Colonic mucosa (tissue), 4 donors: ENCODE measurements around the gene PRSS1. TPM values are rescaled to one million over a fixed set of nuclear protein-coding genes. Genes with fewer than 3 reads are reported as not detected.
"Not testable (repeated sequence)": the region's sequence is repeated elsewhere in the genome, so short reads cannot be mapped to it uniquely, and the experiment has no call there.

Source experiments
- DNase-seq: peaks from one replicate; pipeline ENCODE4 v3.0.0-alpha.2; 2020
- H3K27ac ChIP-seq: fragments of 200-600 bp; one replicate; pipeline ENCODE4 v1.8.0; 2021
- H3K27me3 ChIP-seq: fragments of 200-600 bp; one replicate; pipeline ENCODE4 v1.8.0; 2021
- H3K36me3 ChIP-seq: fragments of 200-600 bp; one replicate; pipeline ENCODE4 v1.8.0; 2021
- H3K4me1 ChIP-seq: fragments of 200-600 bp; one replicate; pipeline ENCODE4 v1.8.0; 2021; ENCODE audit warnings: mild to moderate bottlenecking
- H3K4me3 ChIP-seq: fragments of 200-600 bp; one replicate; pipeline ENCODE4 v1.8.0; 2021
- H3K9ac ChIP-seq, 2 donors: one replicate each; pipeline ENCODE4 v1.7.0; 2013; ENCODE audit warnings: control low read depth in 2 of 2, low read depth in 2 of 2, low read length in 2 of 2
- H3K9me3 ChIP-seq: fragments of 200-600 bp; one replicate; pipeline ENCODE4 v1.8.0; 2021
- CTCF ChIP-seq: fragments of 200-600 bp; IDR thresholded peaks from one replicate; pipeline ENCODE4 v1.8.0; 2022; ENCODE audit warnings: antibody characterized with exemption, mild to moderate bottlenecking
- intact Hi-C: fragments of 100-400 bp; cut with DNase I; formaldehyde crosslinking; loops from one replicate; pipeline ENCODE4 v1.14.1; 2022
- total RNA-seq, 2 donors: library from RNA; stranded (reverse); fragmentation: NEBNext Ultra II Directional in 1 of 2; extraction: Animal tissue kit (Norgen Biotek cat#: 25700) in 1 of 2; gene quantifications; one replicate each; pipeline ENCODE4 v1.2.1, GENCODE V29; 2021
- donor health status: healthy.
- donor health status: DM: no; HTN: no; CAD: no.
- donor health status: DM: no; HTN: no; CAD: no.

Gene PRSS1
- total RNA-seq, 2 donors from 2014 or later: 41.2 TPM; not detected in 1

DNA sequence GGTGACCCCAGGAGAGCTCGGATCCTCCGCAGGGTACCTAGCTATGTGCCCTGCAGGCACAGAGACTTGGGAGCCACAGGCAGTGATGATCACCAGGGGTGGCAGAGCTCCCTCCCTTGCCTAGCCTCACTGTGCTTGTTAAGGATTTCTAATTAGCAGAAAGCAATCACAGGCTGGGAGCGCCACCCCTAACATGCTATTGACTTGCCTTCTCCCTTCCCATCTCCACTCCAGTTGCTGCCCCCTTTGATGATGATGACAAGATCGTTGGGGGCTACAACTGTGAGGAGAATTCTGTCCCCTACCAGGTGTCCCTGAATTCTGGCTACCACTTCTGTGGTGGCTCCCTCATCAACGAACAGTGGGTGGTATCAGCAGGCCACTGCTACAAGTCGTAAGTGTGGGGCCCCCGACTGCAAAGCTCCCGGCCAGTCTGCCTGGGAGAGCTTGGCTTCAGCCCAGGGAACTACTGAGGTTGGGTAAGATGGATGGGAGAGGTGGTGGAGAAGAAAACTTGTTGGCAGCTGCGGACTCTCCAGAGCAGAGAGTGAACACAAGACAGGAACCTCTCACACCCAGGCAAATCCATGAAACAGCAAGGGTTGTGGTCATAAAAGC, 1.2 kb downstream of the PRSS1 start:
- Histone ChIP-seq H3K9ac (no peak overlapping the region), H3K27ac (no peak overlapping the region), H3K36me3 (no peaks in the 10 kb centered on the region), H3K27me3 (no peaks in the 10 kb centered on the region), H3K4me1 (no peaks in the 10 kb centered on the region), H3K9me3 (no peaks in the 10 kb centered on the region), H3K4me3 (no peak overlapping the region)
- no peak for TF ChIP-seq CTCF
- intact Hi-C loops: no loop called here
- no peak for DNase-seq

GRCh38 chr7:142751526-142752175, 2.4 kb downstream of the PRSS1 start:
- H3K36me3 ChIP-seq, intact Hi-C loops, DNase-seq, H3K9me3 ChIP-seq, H3K27ac ChIP-seq, H3K4me1 ChIP-seq, H3K4me3 ChIP-seq, H3K27me3 ChIP-seq, H3K9ac ChIP-seq: not testable (repeated sequence)

DNA sequence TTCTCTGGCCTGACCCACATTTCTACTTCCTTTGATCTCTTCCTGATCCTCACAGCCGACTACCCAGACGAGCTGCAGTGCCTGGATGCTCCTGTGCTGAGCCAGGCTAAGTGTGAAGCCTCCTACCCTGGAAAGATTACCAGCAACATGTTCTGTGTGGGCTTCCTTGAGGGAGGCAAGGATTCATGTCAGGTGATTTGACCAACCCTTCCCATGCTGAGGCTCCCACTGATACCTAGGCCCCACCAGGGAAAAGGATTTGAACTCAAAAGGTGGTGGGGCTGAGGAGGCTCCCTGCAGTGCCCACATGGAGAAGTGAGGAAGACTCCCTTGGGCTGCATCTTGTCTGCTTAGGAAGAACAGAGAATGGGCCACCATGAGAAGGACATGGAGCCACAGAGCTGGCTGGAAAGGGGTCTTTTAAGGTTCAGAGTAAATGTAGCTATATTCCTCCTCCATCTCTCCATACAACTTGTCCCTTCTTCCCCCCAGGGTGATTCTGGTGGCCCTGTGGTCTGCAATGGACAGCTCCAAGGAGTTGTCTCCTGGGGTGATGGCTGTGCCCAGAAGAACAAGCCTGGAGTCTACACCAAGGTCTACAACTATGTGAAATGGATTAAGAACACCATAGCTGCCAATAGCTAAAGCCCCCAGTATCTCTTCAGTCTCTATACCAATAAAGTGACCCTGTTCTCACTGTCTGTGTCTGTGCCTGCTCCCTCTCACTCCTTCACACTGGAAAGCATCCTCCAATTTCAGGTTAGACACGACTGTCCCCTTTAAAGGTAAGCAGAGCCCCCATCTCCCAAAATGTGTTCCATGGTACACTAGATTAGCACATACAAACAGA, 3.3 kb downstream of the PRSS1 start:
- H3K4me3 ChIP-seq: no peak overlapping the region
- H3K9ac ChIP-seq: no peak overlapping the region
- no peak for DNase-seq
- H3K27me3 ChIP-seq: no peaks in the 10 kb centered on the region
- no peaks in the 10 kb centered on the region for H3K9me3 ChIP-seq
- H3K27ac ChIP-seq: no peak overlapping the region
- intact Hi-C loops: no loop called here
- H3K4me1 ChIP-seq: no peaks in the 10 kb centered on the region
- no peaks in the 10 kb centered on the region for H3K36me3 ChIP-seq
- TF ChIP-seq CTCF: no peak

DNA sequence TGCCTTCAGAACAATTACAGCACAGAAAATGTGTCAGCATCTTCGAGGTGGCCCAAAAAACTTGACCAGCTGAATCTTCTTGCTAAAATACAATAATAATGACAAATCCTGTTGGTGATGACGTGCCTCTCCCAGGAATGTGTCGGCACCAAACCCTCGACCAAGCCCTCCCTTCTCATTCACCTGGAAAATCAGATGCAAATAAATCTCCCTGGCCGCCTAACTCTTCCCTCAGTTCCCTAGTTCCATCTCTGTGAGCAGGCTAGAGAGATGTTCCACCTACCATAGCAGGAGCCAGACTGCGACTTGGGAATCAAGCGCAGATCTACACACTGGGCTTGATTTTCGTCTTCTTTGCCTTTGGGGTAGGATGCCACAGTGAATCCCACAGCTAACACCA, 4.1 kb downstream of the PRSS1 start:
- Histone ChIP-seq H3K36me3 (no peaks in the 10 kb centered on the region), H3K27ac (no peak overlapping the region), H3K4me1 (no peaks in the 10 kb centered on the region), H3K9ac (no peak overlapping the region), H3K9me3 (no peaks in the 10 kb centered on the region), H3K4me3 (no peak overlapping the region), H3K27me3 (no peaks in the 10 kb centered on the region)
- TF ChIP-seq CTCF: no peak
- no peak for DNase-seq
- intact Hi-C loops: no loop called here

DNA sequence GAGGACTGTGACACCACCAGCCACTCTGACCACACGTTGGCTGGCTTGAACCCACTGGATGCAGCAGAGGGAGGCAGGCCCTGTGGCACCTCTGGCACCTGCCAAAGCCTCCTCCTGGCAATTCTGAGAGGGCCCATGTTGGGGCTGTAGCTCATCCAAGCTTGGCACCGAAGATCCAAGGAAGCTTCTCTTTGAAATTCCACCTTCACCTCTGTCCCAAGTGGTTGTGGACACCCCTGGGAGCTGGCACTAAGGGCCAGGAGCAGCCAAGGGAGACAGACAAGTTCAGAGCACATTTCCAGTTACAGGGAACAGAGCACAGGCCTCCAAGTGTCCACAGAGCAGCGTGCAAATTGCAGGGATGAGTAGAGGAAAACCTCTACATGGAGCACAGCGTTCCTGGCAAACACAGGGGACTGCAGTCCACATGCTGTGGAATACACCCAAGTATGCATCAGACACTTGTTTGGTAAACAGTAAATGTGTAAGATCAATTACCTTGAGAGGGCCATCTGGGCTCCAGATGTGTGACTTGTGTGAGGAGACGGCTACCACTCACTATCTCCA, 4.7 kb downstream of the PRSS1 start:
- H3K27ac ChIP-seq, H3K36me3 ChIP-seq, H3K27me3 ChIP-seq, H3K4me1 ChIP-seq, DNase-seq, intact Hi-C loops, H3K4me3 ChIP-seq, H3K9me3 ChIP-seq, H3K9ac ChIP-seq: not testable (repeated sequence)

- Histone ChIP-seq H3K4me1 (no peaks in the 10 kb centered on the region), H3K36me3 (no peaks in the 10 kb centered on the region), H3K27ac (no peak overlapping the region), H3K9ac (no peak overlapping the region), H3K27me3 (no peaks in the 10 kb centered on the region), H3K9me3 (no peaks in the 10 kb centered on the region), H3K4me3 (no peak overlapping the region)
- no peak for DNase-seq
- intact Hi-C loops: no loop called here
- TF ChIP-seq CTCF: no peak
These were observed 5.7 kb downstream of the PRSS1 start for GRCh38 chr7:142754681-142755575.

DNA sequence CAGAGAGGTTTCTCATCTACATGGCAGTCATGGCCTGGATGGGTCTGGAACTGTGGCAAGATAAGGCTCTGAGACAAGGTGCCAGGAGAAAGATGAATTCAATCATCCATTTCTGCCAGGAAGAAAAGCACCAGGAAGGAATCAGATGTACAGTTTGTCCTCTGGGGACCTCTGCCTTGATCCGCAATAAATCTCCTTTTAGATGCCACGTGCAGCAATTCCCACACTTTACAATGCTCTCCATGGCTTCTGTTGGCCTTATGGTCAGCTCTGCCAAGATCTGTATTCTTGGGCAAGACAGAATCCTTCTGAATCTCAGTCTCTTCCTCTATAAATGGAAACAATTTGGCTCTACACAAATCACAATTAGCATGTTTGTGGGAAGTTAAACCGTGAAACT, 9.0 kb downstream of the PRSS1 start:
- H3K9me3 ChIP-seq, intact Hi-C loops, H3K9ac ChIP-seq, H3K36me3 ChIP-seq, H3K27me3 ChIP-seq, DNase-seq, H3K4me3 ChIP-seq, H3K4me1 ChIP-seq, H3K27ac ChIP-seq: not testable (repeated sequence)
